Fibroblast of mammary gland (primary cell): ENCODE data around the gene GNAQ.

Experiments used
- DNase-seq: peaks from one replicate; pipeline ENCODE4 v3.0.0-alpha.2; 2010; ENCODE audit warnings: low read depth
- H3K4me3 ChIP-seq: 2 replicates; pipeline ENCODE4 v1.5.1; 2011; ENCODE audit warnings: low read depth, mild to moderate bottlenecking, low read length, moderate library complexity; ENCODE audit not compliant: control insufficient read depth
- TF ChIP-seq, protein P1 (sequence below): conservative IDR thresholded peaks from 2 replicates; pipeline ENCODE4 v1.5.1; 2011; ENCODE audit warnings: low read depth, low read length, inconsistent platforms; ENCODE audit not compliant: control insufficient read depth, insufficient read depth

Gene GNAQ

DNA sequence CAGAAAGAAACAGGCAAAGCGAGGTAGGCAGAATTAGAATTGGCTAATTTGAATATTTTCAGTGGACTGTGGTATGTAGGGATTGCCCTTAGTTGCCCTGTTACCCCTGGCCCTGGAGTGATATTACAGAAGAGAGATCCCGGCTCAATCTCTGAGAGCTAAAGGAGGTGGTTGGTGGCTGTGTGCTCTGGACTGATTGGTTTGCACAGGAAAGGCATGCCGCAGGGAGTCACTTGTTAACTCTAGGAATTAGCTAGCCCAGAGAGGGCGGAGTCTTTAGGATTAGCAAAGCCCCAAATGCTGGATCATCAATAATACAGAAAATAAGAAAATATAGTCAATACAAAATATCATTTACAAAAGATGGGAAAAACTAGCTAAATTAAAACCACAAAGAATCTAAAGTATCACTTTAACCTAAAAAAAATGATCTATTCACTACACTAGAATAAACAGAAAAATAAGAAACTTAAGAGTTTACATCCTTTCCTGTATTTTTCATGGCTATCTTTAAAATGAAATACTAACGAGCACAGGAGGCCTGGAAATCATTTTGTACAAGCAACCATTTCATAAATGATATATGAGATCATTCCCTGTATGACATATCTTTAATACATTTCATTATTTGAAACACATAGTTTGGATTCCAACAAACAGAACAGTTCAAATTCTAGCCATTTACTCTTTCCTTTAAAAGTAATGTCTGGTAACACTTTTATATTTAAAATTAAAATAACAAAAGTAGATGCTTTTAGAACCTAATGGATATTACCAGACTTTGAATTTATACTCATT, 71.1 kb downstream of the GNAQ start:
- TF ChIP-seq, protein P1, sequence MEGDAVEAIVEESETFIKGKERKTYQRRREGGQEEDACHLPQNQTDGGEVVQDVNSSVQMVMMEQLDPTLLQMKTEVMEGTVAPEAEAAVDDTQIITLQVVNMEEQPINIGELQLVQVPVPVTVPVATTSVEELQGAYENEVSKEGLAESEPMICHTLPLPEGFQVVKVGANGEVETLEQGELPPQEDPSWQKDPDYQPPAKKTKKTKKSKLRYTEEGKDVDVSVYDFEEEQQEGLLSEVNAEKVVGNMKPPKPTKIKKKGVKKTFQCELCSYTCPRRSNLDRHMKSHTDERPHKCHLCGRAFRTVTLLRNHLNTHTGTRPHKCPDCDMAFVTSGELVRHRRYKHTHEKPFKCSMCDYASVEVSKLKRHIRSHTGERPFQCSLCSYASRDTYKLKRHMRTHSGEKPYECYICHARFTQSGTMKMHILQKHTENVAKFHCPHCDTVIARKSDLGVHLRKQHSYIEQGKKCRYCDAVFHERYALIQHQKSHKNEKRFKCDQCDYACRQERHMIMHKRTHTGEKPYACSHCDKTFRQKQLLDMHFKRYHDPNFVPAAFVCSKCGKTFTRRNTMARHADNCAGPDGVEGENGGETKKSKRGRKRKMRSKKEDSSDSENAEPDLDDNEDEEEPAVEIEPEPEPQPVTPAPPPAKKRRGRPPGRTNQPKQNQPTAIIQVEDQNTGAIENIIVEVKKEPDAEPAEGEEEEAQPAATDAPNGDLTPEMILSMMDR: no peak
- no peak overlapping the region for H3K4me3 ChIP-seq
- no peak for DNase-seq

DNA sequence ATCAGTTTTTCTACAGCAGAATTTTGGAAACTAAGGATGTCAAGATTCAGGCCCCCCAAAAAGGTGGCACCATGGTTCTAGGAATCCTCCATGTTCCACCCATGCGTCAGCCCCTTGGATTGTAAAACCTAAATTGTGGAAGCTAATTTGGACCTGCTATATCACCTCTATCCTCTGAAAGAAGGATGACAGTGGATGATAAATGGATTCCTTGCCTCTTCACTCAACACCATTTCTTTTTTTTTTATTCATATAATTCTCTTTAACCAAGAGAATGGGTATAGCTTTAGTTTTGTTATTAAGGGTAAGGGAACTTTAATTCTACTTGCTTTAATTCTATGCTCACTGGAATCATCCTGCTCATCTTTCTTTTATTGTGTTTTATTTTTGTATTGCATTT, 71.8 kb downstream of the GNAQ start:
- no peak overlapping the region for H3K4me3 ChIP-seq
- TF ChIP-seq, protein P1: no peak
- no peak for DNase-seq

DNA sequence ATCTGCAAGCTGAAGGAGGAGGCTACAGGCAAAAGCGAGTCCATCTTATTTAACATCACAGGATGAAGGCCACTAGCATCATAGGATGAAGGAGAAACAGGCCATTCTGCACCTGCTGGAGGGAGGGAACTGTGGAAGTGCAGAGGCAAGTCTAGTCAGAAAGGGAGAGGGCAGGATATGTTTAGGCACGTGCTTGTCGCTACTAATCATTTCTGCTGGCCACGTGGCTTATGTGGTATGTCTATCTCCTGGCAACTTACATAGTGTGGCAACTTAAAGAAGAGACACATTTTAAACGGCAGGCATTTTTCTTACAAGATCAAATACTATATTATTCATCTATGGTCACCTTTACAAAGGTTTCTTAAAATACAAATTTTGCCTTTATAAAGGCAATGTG, 74.0 kb downstream of the GNAQ start:
- no peak overlapping the region for H3K4me3 ChIP-seq
- TF ChIP-seq, protein P1: no peak
- no peak for DNase-seq

DNA sequence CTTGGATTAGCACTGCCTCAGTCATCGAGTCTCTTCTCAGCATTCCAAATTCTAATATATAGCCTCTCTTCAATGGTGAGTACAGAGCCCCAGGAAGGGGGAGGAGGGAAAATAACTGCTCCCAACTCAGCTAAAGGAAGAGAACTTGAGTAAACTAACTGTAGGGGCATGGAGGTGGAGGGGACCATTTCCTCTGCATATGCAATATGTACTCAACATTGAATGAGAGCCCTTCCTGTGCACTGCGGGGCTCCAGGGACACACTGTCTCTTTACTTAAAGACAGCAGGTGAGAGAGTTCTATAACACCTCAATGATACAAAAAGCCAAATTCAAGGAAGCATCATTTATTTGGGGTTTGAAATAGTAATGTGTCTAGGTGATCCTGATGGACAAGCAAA, 75.1 kb downstream of the GNAQ start:
- H3K4me3 ChIP-seq: no peak overlapping the region
- TF ChIP-seq, protein P1: no peak
- DNase-seq: no peak

DNA sequence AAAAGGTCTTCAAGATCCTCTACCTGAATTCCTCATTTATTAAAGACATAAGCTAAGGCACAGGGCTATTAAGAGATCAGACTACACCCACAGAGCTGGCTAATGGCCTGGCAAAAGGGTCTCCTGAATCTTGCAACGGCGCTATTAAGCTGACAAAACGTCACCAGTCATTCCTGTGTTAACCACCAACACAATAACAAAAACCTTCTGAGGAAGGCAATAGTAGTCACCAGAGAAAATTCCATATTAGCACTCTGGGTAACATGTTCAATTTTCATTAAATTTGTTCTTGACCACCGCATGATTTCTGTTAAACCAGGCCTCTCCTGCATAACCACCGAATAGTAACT, 77.0 kb downstream of the GNAQ start:
- H3K4me3 ChIP-seq: no peak overlapping the region
- DNase-seq: no peak
- TF ChIP-seq, protein P1: no peak

DNA sequence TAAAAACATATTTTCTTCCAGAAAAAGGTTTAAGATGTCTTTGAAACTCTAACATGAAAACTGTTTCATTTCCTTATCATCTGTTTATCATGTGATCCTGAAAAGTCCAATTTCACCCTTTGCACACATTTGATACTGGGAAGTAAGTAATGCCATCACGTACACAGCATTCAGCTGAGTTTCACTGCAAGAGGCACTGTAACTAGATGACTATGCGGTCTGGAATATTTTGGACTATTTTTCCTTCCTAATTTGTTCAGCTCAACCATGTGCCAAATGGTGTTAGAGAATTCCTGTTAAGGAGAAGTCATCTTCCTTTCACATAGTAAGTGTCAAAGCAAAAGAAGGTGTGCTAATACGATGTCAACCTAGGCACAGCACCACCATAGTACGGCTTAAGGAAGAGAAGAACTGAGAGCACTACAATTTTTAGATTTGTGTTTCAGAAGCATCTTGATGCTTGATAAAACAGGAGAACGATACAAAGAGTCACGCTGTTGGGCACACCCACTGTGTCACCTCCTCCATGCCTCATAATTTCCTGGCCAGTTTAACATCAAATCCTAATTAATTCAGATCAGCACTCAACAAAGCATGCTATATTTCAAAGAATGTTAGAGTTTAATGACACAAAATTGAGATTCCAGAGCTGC, 77.5 kb downstream of the GNAQ start:
- TF ChIP-seq, protein P1: no peak
- H3K4me3 ChIP-seq: no peak overlapping the region
- DNase-seq: peak; percentile 62
